Cerebellar cortex (tissue), 1 donor: ENCODE results near the gene SMAD7.

Source experiments
- DNase-seq: peaks from one replicate; pipeline ENCODE4 v3.0.0-alpha.2; 2015; ENCODE audit warnings: low spot score

Gene SMAD7

GRCh38 chr18:48950536-48951447 lies at the start of gene SMAD7:
Gene SMAD7, minus strand, starts transcription at chr18:48950965. Its CDS starts 541 bp downstream, at chr18:48950424.
- DNase-seq = peak; percentile 25

- no peak for DNase-seq
Observed at GRCh38 chr18:48999569-48999968, 48.8 kb upstream of the SMAD7 start.

- peak; percentile 78 for DNase-seq
Observed at GRCh38 chr18:48997985-48998831, 47.4 kb upstream of the SMAD7 start.

- peak; percentile 30 for DNase-seq
Observed at GRCh38 chr18:48997681-48997984, 46.9 kb upstream of the SMAD7 start.

GRCh38 chr18:48996901-48997463 lies 46.2 kb upstream of the SMAD7 start:
- peak; percentile 16 for DNase-seq

GRCh38 chr18:48996041-48996440 lies 45.3 kb upstream of the SMAD7 start:
- DNase-seq = no peak

- DNase-seq = no peak
Observed at GRCh38 chr18:48994926-48995835, 44.4 kb upstream of the SMAD7 start.

GRCh38 chr18:48994044-48994651 lies 43.4 kb upstream of the SMAD7 start:
- no peak for DNase-seq

- DNase-seq = no peak
Observed at GRCh38 chr18:48993586-48993985, 42.8 kb upstream of the SMAD7 start.

GRCh38 chr18:48992791-48993555 lies 42.2 kb upstream of the SMAD7 start:
- DNase-seq = no peak

GRCh38 chr18:48992133-48992532 lies 41.4 kb upstream of the SMAD7 start:
- DNase-seq = no peak

GRCh38 chr18:48991676-48992075 lies 40.9 kb upstream of the SMAD7 start:
- DNase-seq = no peak

- no peak for DNase-seq
Observed at GRCh38 chr18:48991319-48991660, 40.5 kb upstream of the SMAD7 start.

GRCh38 chr18:48990481-48991318 lies 39.9 kb upstream of the SMAD7 start:
- DNase-seq = no peak

- no peak for DNase-seq
Observed at GRCh38 chr18:48989304-48990303, 38.8 kb upstream of the SMAD7 start.

- DNase-seq = no peak
Observed at GRCh38 chr18:48988508-48989303, 37.9 kb upstream of the SMAD7 start.

- DNase-seq = no peak
Observed at GRCh38 chr18:48987821-48988220, 37.1 kb upstream of the SMAD7 start.
